NCI-H774 (cell line): Measurements from ENCODE around the gene SLC25A1.

Experiments used
- DNase-seq: peaks from one replicate; lab custom pipeline; 2025; lab: John Stamatoyannopoulos, UW

Gene SLC25A1

GRCh38 chr22:19180740-19181410, 2.3 kb upstream of the SLC25A1 start:
- no peak for DNase-seq

- no peak for DNase-seq
Observed at GRCh38 chr22:19180234-19180633, 1.7 kb upstream of the SLC25A1 start.

GRCh38 chr22:19179497-19180048, 1.0 kb upstream of the SLC25A1 start:
- peak; percentile 68 for DNase-seq

- DNase-seq = peak; percentile 52
Observed at GRCh38 chr22:19178065-19178656, 375 bp downstream of the SLC25A1 start.

- no peak for DNase-seq
Observed at GRCh38 chr22:19177164-19178064, 1.1 kb downstream of the SLC25A1 start.

GRCh38 chr22:19176732-19177131, 1.8 kb downstream of the SLC25A1 start:
- no peak for DNase-seq

GRCh38 chr22:19176175-19176643, 2.3 kb downstream of the SLC25A1 start:
- DNase-seq = no peak

- no peak for DNase-seq
Observed at GRCh38 chr22:19175602-19176174, 2.8 kb downstream of the SLC25A1 start.

GRCh38 chr22:19175026-19175601, 3.4 kb downstream of the SLC25A1 start:
- no peak for DNase-seq

- no peak for DNase-seq
Observed at GRCh38 chr22:19174106-19175025, 4.2 kb downstream of the SLC25A1 start.

GRCh38 chr22:19173047-19174035, 5.2 kb downstream of the SLC25A1 start:
- DNase-seq = no peak

- DNase-seq = no peak
Observed at GRCh38 chr22:19172213-19173046, 6.1 kb downstream of the SLC25A1 start.

GRCh38 chr22:19169947-19170318, 8.6 kb downstream of the SLC25A1 start:
- DNase-seq = no peak

GRCh38 chr22:19169002-19169946, 9.3 kb downstream of the SLC25A1 start:
- DNase-seq = no peak

GRCh38 chr22:19168088-19168890, 10.2 kb downstream of the SLC25A1 start:
- DNase-seq = no peak

GRCh38 chr22:19167106-19167869, 11.2 kb downstream of the SLC25A1 start:
- DNase-seq = no peak
